ENCODE data around the gene IFT27.

Gene IFT27

GRCh38 chr22:36775964-36776669 lies at the start of gene IFT27:
TSS of gene IFT27 (minus strand) at chr22:36776119. CDS start at chr22:36775707, 412 bp downstream.
- peak; percentile 100 for DNase-seq (ENCODE audit: low spot score)

GRCh38 chr22:36824655-36825054 lies 48.7 kb upstream of the IFT27 start:
- DNase-seq (ENCODE audit: low spot score): no peak

- no peak for DNase-seq (ENCODE audit: low spot score)
These were observed 47.4 kb upstream of the IFT27 start for GRCh38 chr22:36823186-36823839.

GRCh38 chr22:36822581-36822980 lies 46.7 kb upstream of the IFT27 start:
- DNase-seq (ENCODE audit: low spot score): no peak

GRCh38 chr22:36819112-36819511 lies 43.2 kb upstream of the IFT27 start:
- DNase-seq (ENCODE audit: low spot score): no peak

GRCh38 chr22:36818010-36818642 lies 42.2 kb upstream of the IFT27 start:
- no peak for DNase-seq (ENCODE audit: low spot score)

- no peak for DNase-seq (ENCODE audit: low spot score)
These were observed 41.6 kb upstream of the IFT27 start for GRCh38 chr22:36817525-36817848.

- no peak for DNase-seq (ENCODE audit: low spot score)
These were observed 41.0 kb upstream of the IFT27 start, which contains the start of gene PVALB for GRCh38 chr22:36816636-36817524. TSS of gene PVALB (minus strand) at chr22:36817035. CDS start at chr22:36817005, 30 bp downstream.

- no peak for DNase-seq (ENCODE audit: low spot score)
These were observed 40.4 kb upstream of the IFT27 start for GRCh38 chr22:36816339-36816635.

- no peak for DNase-seq (ENCODE audit: low spot score)
These were observed 39.8 kb upstream of the IFT27 start for GRCh38 chr22:36815558-36816338.

GRCh38 chr22:36814801-36815200 lies 38.9 kb upstream of the IFT27 start:
- no peak for DNase-seq (ENCODE audit: low spot score)

GRCh38 chr22:36811094-36811800 lies 35.3 kb upstream of the IFT27 start:
- no peak for DNase-seq (ENCODE audit: low spot score)

GRCh38 chr22:36809351-36809750 lies 33.4 kb upstream of the IFT27 start:
- DNase-seq (ENCODE audit: low spot score): no peak

GRCh38 chr22:36808721-36809344 lies 32.9 kb upstream of the IFT27 start:
- DNase-seq (ENCODE audit: low spot score): no peak

- DNase-seq (ENCODE audit: low spot score): no peak
These were observed 31.7 kb upstream of the IFT27 start for GRCh38 chr22:36807627-36808026.

- DNase-seq (ENCODE audit: low spot score): no peak
These were observed 30.9 kb upstream of the IFT27 start for GRCh38 chr22:36806835-36807234.

GRCh38 chr22:36803358-36803757 lies 27.4 kb upstream of the IFT27 start:
- DNase-seq (ENCODE audit: low spot score): no peak

- no peak for DNase-seq (ENCODE audit: low spot score)
These were observed 22.8 kb upstream of the IFT27 start for GRCh38 chr22:36798674-36799066.

GRCh38 chr22:36797911-36798673 lies 22.2 kb upstream of the IFT27 start:
- DNase-seq (ENCODE audit: low spot score): no peak

- no peak for DNase-seq (ENCODE audit: low spot score)
These were observed 21.5 kb upstream of the IFT27 start for GRCh38 chr22:36797374-36797773.
